Peyer's patch (tissue), 4 donors: ENCODE data around the gene ZNF692. TPM values are rescaled to one million over a fixed set of nuclear protein-coding genes. Genes with fewer than 3 reads are reported as not detected.

Experiments used
- DNase-seq, 3 donors: peaks; one replicate each; pipeline ENCODE4 v3.0.0-alpha.2; 2017 to 2019
- H3K27ac ChIP-seq, 4 donors: fragments of 200-600 bp; sonication (generic); one replicate each; pipeline ENCODE4 v1.5.1; 2016 to 2019
- H3K27me3 ChIP-seq, 2 donors: fragments of 200-600 bp; sonication (generic); one replicate each; pipeline ENCODE4 v1.5.1; 2019
- H3K36me3 ChIP-seq, 3 donors: fragments of 200-600 bp; sonication (generic); one replicate each; pipeline ENCODE4 v1.5.1; 2016 to 2019
- H3K4me1 ChIP-seq, 4 donors: fragments of 200-600 bp; sonication (generic); one replicate each; pipeline ENCODE4 v1.5.1; 2016 to 2019
- H3K4me3 ChIP-seq, 4 donors: fragments of 200-600 bp; sonication (generic); 1 replicate in 3 of 4; 2 replicates in 1 of 4; pipeline ENCODE4 v1.5.1; 2016 to 2019; ENCODE audit warnings: mild to moderate bottlenecking in 1 of 4
- H3K9me3 ChIP-seq, 4 donors: fragments of 200-600 bp; sonication (generic); one replicate each; pipeline ENCODE4 v1.5.1; 2016 to 2019; ENCODE audit warnings: mild to moderate bottlenecking in 1 of 4
- POLR2A ChIP-seq, 2 donors: fragments of 450-650 bp; IDR thresholded peaks; one replicate each; pipeline ENCODE4 v1.5.1; 2017; ENCODE audit warnings: antibody characterized with exemption in 2 of 2, mild to moderate bottlenecking in 2 of 2, moderate library complexity in 2 of 2
- total RNA-seq, 4 donors: library from RNA; depleted of rRNA; stranded (reverse); fragments of >200 nt; gene quantifications; one replicate each; pipeline ENCODE4 v1.1.0, GENCODE V29; 2016
- TF ChIP-seq, protein P1 (sequence below), 6 experiments: fragments of 450-650 bp in 4 of 6; fragments of 200-600 bp in 2 of 6; sonication (generic) in 1 of 6; IDR thresholded peaks; one replicate each; pipeline ENCODE4 v1.5.1; 2017 to 2019; ENCODE audit warnings: antibody characterized with exemption in 6 of 6, mild to moderate bottlenecking in 3 of 6, moderate library complexity in 1 of 6

ZNF692 gene
- total RNA-seq, 4 donors from 2014 or later: 46.2 to 128 (median 104) TPM

GRCh38 chr1:248839168-248839555, 19.7 kb downstream of the ZNF692 start:
- Histone ChIP-seq H3K36me3 (peaks cover 0 to under 1% (median 0%) of the 10 kb centered on the region in 3 donors), H3K4me1 (peaks cover 0 to 24% (median 14%) of the 10 kb centered on the region in 4 donors), H3K27me3 (no peaks in the 10 kb centered on the region), H3K9me3 (no peaks in the 10 kb centered on the region), H3K4me3 (peak overlapping the region; percentile 69 to 95 (median 92)), H3K27ac (peak overlapping the region; percentile 99 to 100 (median 100))
- DNase-seq: peak in 1 of 3 donors; percentile 46
- TF ChIP-seq, protein P1, sequence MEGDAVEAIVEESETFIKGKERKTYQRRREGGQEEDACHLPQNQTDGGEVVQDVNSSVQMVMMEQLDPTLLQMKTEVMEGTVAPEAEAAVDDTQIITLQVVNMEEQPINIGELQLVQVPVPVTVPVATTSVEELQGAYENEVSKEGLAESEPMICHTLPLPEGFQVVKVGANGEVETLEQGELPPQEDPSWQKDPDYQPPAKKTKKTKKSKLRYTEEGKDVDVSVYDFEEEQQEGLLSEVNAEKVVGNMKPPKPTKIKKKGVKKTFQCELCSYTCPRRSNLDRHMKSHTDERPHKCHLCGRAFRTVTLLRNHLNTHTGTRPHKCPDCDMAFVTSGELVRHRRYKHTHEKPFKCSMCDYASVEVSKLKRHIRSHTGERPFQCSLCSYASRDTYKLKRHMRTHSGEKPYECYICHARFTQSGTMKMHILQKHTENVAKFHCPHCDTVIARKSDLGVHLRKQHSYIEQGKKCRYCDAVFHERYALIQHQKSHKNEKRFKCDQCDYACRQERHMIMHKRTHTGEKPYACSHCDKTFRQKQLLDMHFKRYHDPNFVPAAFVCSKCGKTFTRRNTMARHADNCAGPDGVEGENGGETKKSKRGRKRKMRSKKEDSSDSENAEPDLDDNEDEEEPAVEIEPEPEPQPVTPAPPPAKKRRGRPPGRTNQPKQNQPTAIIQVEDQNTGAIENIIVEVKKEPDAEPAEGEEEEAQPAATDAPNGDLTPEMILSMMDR (IDR thresholded peaks at IDR 0.05): no peak
- peak in 1 of 2 donors; percentile 15 for TF ChIP-seq POLR2A (IDR thresholded peaks at IDR 0.05)

DNA sequence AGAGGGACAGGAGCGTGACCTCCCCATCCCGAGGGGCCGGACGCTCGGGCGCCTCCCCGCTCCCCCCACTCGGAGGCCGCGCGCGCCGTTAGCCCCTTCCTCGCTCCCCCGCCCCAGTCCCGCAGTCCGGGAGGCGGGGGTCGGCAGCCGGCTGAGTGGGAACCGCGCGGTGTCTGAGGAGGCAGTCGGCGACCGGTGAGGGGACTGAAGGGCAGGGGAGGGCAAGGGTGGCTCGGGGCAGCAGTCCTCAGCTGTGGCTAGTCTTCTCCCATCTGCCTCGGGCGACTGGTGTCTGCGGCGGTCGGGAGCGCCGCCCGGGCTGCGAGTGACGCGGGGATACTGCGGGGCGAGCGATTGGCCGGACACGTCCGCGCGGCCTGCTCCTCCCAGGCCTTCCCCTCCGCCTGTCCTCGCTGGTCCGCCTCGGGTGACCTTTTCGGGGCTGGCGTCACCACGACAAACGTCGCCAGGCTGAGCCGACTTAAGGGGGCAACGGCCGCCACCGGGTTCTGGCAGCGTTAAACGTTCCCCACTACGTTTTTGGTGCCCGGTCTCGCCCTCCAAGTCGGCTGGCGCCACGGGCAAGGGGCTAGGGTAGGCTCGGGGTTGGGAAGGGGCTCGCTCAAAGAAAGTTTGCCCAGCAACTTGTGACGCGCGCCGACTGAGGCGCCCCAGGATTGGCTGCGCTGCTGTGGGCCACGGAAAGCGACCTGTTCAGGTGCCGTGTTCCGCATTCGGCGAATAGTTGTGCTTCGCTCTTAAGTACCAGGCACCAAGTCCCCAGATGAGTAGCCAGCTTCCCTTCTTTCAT, 20.3 kb downstream of the ZNF692 start:
- DNase-seq: peak; percentile 93 to 97 (median 95)
- Histone ChIP-seq H3K27me3 (no peaks in the 10 kb centered on the region), H3K9me3 (no peaks in the 10 kb centered on the region), H3K4me3 (peak overlapping the region; percentile 69 to 95 (median 92)), H3K4me1 (peaks cover 0 to 24% (median 14%) of the 10 kb centered on the region in 4 donors), H3K36me3 (no peaks in the 10 kb centered on the region), H3K27ac (peak overlapping the region; percentile 99 to 100 (median 100))
- TF ChIP-seq, protein P1 (IDR thresholded peaks at IDR 0.05): no peak
- TF ChIP-seq POLR2A (IDR thresholded peaks at IDR 0.05): peak; percentile 85 to 90

- Histone ChIP-seq H3K27me3 (no peaks in the 10 kb centered on the region), H3K4me3 (peak within 1 kb of the TSS; percentile 69 to 95 (median 92)), H3K27ac (peak within 1 kb of the TSS; percentile 99 to 100 (median 100)), H3K4me1 (peaks cover 0 to 24% (median 14%) of the 10 kb centered on the region in 4 donors), H3K36me3 (no peaks in the 10 kb centered on the region), H3K9me3 (no peaks in the 10 kb centered on the region)
- peak; percentile 74 to 86 for TF ChIP-seq POLR2A (IDR thresholded peaks at IDR 0.05)
- TF ChIP-seq, protein P1 (IDR thresholded peaks at IDR 0.05): peak in 2 of 6 experiments; percentile 12 to 16
- DNase-seq: peak; percentile 96 to 99 (median 98)
Measured at GRCh38 chr1:248837781-248838356, 21.0 kb downstream of the ZNF692 start, which contains the start of gene ZNF672. Gene ZNF672, plus strand, starts transcription at chr1:248838224. Its CDS starts 9,051 bp downstream, at chr1:248847275.

DNA sequence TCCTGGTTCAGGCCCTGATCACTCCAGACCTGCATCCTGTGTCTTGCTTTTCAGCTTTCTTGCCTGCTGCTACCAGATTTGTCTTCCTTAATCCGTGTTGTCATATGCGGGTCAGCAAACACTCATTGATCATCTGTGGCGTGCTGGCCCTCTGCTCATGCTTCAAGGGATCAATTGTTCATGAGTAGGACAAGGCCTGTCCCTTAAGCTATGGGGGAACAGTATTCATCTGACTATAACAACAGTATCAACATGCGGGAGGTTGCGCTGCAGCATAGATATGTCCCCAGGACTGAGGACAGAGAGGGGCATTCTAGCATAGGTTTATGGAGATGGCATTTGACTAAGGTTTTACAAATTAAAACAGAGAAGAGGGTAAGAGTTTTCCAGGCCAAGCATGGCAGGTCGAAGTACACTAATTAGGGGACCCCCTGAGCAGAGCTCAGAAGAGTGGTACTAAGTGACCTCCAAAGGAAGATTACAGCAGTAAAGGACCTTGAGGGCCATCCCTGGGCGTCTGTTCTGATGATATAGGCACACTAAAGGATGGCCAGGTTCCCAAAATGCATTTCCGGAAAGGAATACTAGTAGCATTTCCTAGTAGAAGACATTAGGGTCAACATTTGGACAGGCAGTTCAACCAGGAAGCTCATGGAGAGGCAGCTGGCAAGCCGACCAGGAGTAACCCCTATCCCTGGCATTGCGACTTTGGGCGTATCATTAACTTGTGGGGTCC, 21.7 kb downstream of the ZNF692 start:
- no peaks in the 10 kb centered on the region for H3K36me3 ChIP-seq
- DNase-seq: peak in 1 of 3 donors; percentile 31
- H3K9me3 ChIP-seq: no peaks in the 10 kb centered on the region
- TF ChIP-seq, protein P1 (IDR thresholded peaks at IDR 0.05): no peak
- TF ChIP-seq POLR2A (IDR thresholded peaks at IDR 0.05): no peak
- H3K4me3 ChIP-seq: peak overlapping the region; percentile 69 to 95 (median 92)
- H3K27me3 ChIP-seq: no peaks in the 10 kb centered on the region
- peaks cover 0 to 21% (median 14%) of the 10 kb centered on the region in 4 donors for H3K4me1 ChIP-seq
- peak overlapping the region; percentile 99 to 100 (median 100) for H3K27ac ChIP-seq

DNA sequence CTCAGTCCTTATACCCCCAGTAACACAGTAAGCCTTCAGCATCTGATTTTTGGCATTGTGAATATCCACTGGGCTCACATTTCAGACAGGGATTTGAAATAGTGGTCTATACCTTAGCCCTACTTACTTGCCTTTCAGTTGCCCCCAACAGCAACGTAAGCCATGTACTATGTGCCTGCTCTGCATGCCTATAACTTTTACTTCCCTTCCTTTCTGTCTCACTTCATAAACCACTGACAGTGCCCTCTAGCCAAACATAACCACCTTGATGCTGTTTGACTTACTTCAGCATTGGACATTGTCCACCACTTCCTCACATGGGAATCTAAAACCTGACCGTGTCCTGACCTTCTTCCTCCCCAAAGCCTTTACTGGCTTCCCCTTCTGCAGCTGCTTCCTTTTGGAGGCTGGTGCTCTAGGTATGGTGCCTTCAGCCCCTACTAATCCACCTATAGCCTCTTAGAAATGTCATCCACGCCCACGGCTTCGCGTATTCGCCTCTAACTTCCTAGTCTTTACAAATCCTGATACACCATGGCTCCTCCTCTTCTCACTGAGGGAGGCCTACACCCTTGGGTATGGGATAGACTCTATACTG, 24.4 kb downstream of the ZNF692 start:
- Histone ChIP-seq H3K27ac (no peak overlapping the region), H3K4me1 (peaks cover 0 to 10% (median 5%) of the 10 kb centered on the region in 4 donors), H3K27me3 (no peaks in the 10 kb centered on the region), H3K36me3 (no peaks in the 10 kb centered on the region), H3K9me3 (no peaks in the 10 kb centered on the region), H3K4me3 (no peak overlapping the region)
- DNase-seq: peak in 1 of 3 donors; percentile 34
- TF ChIP-seq, protein P1 (IDR thresholded peaks at IDR 0.05): no peak
- no peak for TF ChIP-seq POLR2A (IDR thresholded peaks at IDR 0.05)
